Lower lobe of right lung (tissue), 2 donors: Measurements from ENCODE around the gene CCDC107. TPM values are rescaled to one million over a fixed set of nuclear protein-coding genes. Genes with fewer than 3 reads are reported as not detected.
A peak's percentile ranks its signal among the peaks of the same experiment; 100 is the strongest.

Source experiments
- ATAC-seq, 2 donors: fragments of 200-7000 bp; cut with Tn5 transposase; one replicate each; pipeline ENCODE4 v1.9.1; 2020 to 2022; ENCODE audit warnings: mild to moderate bottlenecking in 2 of 2, moderate library complexity in 2 of 2
- DNase-seq: peaks from one replicate; pipeline ENCODE4 v3.0.0-alpha.2; 2020
- H3K27ac ChIP-seq: fragments of 200-600 bp; one replicate; pipeline ENCODE4 v1.8.0; 2022
- H3K27me3 ChIP-seq: fragments of 200-600 bp; one replicate; pipeline ENCODE4 v1.8.0; 2022; ENCODE audit warnings: low read depth
- H3K36me3 ChIP-seq: fragments of 200-600 bp; one replicate; pipeline ENCODE4 v1.8.0; 2022; ENCODE audit warnings: mild to moderate bottlenecking
- H3K4me1 ChIP-seq: fragments of 200-600 bp; one replicate; pipeline ENCODE4 v1.8.0; 2022
- H3K4me3 ChIP-seq: fragments of 200-600 bp; one replicate; pipeline ENCODE4 v1.8.0; 2022; ENCODE audit warnings: mild to moderate bottlenecking
- H3K9me3 ChIP-seq: fragments of 200-600 bp; one replicate; pipeline ENCODE4 v1.8.0; 2022
- intact Hi-C: fragments of 100-400 bp; cut with DNase I; formaldehyde crosslinking; loops from one replicate; pipeline ENCODE4 v1.11.0; 2022
- total RNA-seq: library from RNA; stranded (reverse); fragmentation: NEBNext Ultra II Directional; extraction: Animal tissue kit (Norgen Biotek cat#: 25700); gene quantifications from one replicate; pipeline ENCODE4 v1.2.1, GENCODE V29; 2021
- TF ChIP-seq, protein P1 (sequence below): fragments of 200-600 bp; IDR thresholded peaks from one replicate; pipeline ENCODE4 v1.8.0; 2022; ENCODE audit warnings: antibody characterized with exemption, mild to moderate bottlenecking
- donor health status: DM: no; HTN: yes; CAD: no; lungs with severe emphysema.

Gene CCDC107
- total RNA-seq, 1 donor from 2014 or later: 28.9 TPM

GRCh38 chr9:35681341-35682002 is 23.4 kb downstream of the CCDC107 start:
- H3K27me3 ChIP-seq: no peaks in the 10 kb centered on the region
- intact Hi-C loops: no loop called here
- no peak overlapping the region for H3K4me3 ChIP-seq
- H3K9me3 ChIP-seq: no peaks in the 10 kb centered on the region
- H3K27ac ChIP-seq: no peak overlapping the region
- TF ChIP-seq, protein P1, sequence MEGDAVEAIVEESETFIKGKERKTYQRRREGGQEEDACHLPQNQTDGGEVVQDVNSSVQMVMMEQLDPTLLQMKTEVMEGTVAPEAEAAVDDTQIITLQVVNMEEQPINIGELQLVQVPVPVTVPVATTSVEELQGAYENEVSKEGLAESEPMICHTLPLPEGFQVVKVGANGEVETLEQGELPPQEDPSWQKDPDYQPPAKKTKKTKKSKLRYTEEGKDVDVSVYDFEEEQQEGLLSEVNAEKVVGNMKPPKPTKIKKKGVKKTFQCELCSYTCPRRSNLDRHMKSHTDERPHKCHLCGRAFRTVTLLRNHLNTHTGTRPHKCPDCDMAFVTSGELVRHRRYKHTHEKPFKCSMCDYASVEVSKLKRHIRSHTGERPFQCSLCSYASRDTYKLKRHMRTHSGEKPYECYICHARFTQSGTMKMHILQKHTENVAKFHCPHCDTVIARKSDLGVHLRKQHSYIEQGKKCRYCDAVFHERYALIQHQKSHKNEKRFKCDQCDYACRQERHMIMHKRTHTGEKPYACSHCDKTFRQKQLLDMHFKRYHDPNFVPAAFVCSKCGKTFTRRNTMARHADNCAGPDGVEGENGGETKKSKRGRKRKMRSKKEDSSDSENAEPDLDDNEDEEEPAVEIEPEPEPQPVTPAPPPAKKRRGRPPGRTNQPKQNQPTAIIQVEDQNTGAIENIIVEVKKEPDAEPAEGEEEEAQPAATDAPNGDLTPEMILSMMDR: no peak
- H3K4me1 ChIP-seq: peaks cover 10% of the 10 kb centered on the region
- ATAC-seq (no peak), DNase-seq (no peak)
- H3K36me3 ChIP-seq: peaks cover 11% of the 10 kb centered on the region

DNA sequence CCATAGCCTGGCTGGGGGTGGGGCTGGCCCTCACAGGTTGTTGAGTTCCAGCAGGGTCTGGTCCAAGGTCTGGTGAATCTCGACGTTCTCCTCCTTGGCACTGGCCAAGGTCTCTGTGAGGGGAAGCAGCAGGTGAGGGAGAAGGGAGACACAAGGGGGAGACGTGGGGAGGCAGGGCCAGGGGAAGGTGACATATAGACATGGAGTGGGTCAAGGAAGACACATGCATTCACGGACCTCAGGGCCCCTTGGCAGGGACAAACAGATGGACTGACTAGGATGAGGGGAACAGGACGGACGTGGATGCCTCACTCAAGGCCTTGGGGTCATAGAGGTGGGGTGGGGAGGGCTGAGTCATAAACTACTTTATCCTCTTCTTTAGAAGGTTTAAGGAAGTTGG is 24.0 kb downstream of the CCDC107 start:
- no peak overlapping the region for H3K27ac ChIP-seq
- H3K36me3 ChIP-seq: peaks cover 11% of the 10 kb centered on the region
- H3K27me3 ChIP-seq: no peaks in the 10 kb centered on the region
- ATAC-seq (no peak), DNase-seq (no peak)
- TF ChIP-seq, protein P1: no peak
- H3K4me1 ChIP-seq: peaks cover 10% of the 10 kb centered on the region
- intact Hi-C loops: no loop called here
- no peaks in the 10 kb centered on the region for H3K9me3 ChIP-seq
- no peak overlapping the region for H3K4me3 ChIP-seq

DNA sequence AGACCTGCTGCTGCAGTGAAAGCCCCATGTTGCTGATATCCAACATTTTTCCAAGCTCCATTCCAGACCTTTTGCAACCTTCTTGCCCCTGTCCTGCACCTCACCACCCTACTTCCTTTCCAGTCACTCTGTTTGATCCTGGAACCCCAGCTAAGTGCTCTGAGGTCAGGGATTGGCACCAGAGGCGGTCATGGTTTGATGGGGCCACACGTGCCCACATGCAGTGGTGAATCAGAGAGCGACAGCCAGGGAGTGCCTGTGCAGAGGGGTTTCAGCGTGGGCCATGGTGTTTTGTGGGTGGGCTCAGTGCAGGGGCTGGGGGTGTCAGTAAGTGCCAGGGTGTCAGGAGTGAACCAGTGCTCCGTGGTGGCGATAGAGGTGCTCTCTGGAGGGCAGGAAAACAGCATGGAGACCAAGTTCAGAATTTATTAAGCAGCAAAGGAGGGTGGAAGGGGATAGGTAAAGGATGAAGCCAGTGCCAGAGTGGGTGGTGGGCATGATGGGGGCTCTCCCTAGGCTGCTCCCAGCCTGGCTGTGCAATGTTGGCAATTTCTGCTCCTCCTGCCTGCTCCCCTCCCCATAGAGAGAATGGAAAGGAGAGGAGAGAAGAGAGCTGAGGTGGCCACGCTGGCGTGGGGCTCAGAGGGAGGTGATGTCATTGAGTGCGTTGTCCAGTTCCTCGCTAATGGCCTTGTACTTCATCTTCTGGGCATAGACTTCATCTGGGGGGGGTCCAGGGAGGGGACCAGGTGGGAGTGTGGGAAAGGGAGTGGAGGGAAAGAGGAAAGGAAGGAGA is 24.6 kb downstream of the CCDC107 start:
- intact Hi-C loops: no loop called here
- H3K4me1 ChIP-seq: peaks cover 10% of the 10 kb centered on the region
- no peak overlapping the region for H3K27ac ChIP-seq
- H3K36me3 ChIP-seq: peaks cover 11% of the 10 kb centered on the region
- TF ChIP-seq, protein P1: no peak
- H3K4me3 ChIP-seq: no peak overlapping the region
- DNase-seq (no peak), ATAC-seq (no peak)
- no peaks in the 10 kb centered on the region for H3K27me3 ChIP-seq
- no peaks in the 10 kb centered on the region for H3K9me3 ChIP-seq

- no peaks in the 10 kb centered on the region for H3K9me3 ChIP-seq
- no peak overlapping the region for H3K4me3 ChIP-seq
- DNase-seq (no peak), ATAC-seq (peak; percentile 30 to 72)
- TF ChIP-seq, protein P1: no peak
- H3K4me1 ChIP-seq: peaks cover 10% of the 10 kb centered on the region
- H3K27me3 ChIP-seq: no peaks in the 10 kb centered on the region
- peaks cover 11% of the 10 kb centered on the region for H3K36me3 ChIP-seq
- intact Hi-C loops: no loop called here
- H3K27ac ChIP-seq: no peak overlapping the region
These were observed 25.2 kb downstream of the CCDC107 start for GRCh38 chr9:35683323-35683722.

GRCh38 chr9:35684921-35685320 is 26.8 kb downstream of the CCDC107 start:
- no peak for ATAC-seq
- H3K4me1 ChIP-seq: peaks cover 12% of the 10 kb centered on the region
- DNase-seq: no peak
- H3K9me3 ChIP-seq: no peaks in the 10 kb centered on the region
- H3K27ac ChIP-seq: no peak overlapping the region
- TF ChIP-seq, protein P1: no peak
- peaks cover 11% of the 10 kb centered on the region for H3K36me3 ChIP-seq
- H3K4me3 ChIP-seq: no peak overlapping the region
- intact Hi-C loops: no loop called here
- no peaks in the 10 kb centered on the region for H3K27me3 ChIP-seq
